Activated T-cell treated with anti-CD3 and anti-CD28 coated beads for 1 hour (primary cell): ENCODE results near the gene CCDC137.

Experiments used
- DNase-seq: peaks from one replicate; pipeline ENCODE4 v3.0.0-alpha.2; 2020; ENCODE audit warnings: low read depth

CCDC137 gene

GRCh38 chr17:81702934-81703746 is 36.6 kb downstream of the CCDC137 start, which contains the start of gene MRPL12:
MRPL12 (plus strand) TSS chr17:81703367; CDS start chr17:81703502, 135 bp downstream.
- DNase-seq, result peak; percentile 83

DNA sequence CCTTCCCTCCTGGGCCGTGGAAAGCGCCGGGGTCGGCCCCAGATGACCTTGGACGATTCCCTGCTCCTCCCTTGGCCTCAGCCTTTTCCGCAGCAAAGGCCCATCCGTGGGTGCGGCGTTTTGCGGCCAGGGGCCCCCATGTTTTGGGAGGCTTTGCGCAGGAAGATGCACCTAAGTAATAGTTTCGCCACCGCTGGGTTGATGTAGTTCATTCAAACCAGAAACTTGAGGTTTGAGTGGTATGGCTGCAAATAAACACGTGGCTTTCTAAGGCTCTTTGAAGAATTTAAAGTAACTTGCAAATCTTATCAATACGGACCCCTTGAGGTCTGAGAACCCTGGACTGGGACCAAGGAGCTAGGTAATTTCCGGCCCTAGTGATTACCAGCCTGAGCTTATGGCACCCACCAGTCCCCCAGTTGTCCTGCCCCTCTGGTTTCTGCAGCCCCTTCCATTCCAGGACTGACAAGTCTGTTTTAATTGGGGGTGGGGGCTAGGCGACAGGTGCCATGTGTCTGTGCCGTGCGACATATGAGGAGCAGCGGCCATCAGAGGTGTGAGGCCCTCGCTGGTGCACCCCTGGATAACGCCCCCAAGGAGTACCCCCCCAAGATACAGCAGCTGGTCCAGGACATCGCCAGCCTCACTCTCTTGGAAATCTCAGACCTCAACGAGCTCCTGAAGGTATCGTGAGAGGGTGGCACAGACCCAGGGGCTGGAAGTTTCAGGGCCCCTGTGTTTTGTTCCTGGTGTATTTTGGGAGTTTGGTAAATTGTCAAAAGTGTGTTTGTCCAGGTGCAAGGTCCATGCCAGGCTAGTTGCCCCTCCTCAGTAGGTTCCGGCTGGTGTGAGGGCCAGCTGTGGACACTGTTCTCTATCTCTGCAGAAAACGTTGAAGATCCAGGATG is 37.5 kb downstream of the CCDC137 start:
- DNase-seq, result no peak

- no peak for DNase-seq
Observed at GRCh38 chr17:81705518-81706231, 39.1 kb downstream of the CCDC137 start.

GRCh38 chr17:81706232-81706611 is 39.7 kb downstream of the CCDC137 start:
- no peak for DNase-seq

GRCh38 chr17:81706757-81707624 is 40.5 kb downstream of the CCDC137 start:
- no peak for DNase-seq

- DNase-seq, result no peak
Observed at GRCh38 chr17:81707725-81708646, 41.4 kb downstream of the CCDC137 start.

GRCh38 chr17:81708739-81709185 is 42.2 kb downstream of the CCDC137 start:
- no peak for DNase-seq

GRCh38 chr17:81710514-81711308 is 44.2 kb downstream of the CCDC137 start:
- no peak for DNase-seq

DNA sequence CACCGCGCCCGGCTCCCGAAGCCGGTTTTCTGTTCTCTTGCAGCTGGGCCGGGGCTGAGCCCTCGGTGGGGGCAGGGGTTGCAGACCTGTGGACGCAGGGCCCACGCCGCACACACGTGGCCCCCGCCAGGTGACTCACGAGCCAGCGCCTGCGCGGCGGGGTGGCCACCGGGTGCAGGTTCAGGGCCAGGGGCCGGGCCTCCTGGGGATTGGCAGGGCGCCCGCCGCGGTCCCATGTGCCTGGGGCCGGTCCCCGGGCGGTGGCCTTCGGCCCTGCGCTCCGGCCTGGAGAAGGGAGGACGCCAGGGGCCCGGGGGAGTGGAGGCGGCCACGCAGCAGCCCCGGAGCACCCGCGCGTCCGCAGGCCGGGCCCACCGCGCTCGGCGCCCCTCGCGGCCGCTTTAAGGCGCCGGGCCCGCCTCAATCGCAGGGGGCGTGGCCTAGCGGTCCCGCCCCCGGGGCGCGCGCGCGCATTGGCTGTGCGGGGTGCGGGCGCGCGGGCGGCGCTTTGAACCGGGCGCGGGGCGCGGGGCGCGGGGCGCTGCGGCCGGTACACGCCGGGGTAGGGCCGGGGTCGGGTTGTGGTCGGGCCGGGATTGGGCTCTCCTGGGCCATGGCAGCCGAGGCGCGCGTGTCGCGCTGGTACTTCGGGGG is 45.4 kb downstream of the CCDC137 start, which contains the start of gene SLC25A10:
TSS of gene SLC25A10 (plus strand) at position 471 of the 654 bp plus-strand sequence. CDS start at position 614, 143 bp downstream.
- DNase-seq, result peak; percentile 72

- DNase-seq, result no peak
Observed at GRCh38 chr17:81712468-81713003, 46.0 kb downstream of the CCDC137 start.

DNA sequence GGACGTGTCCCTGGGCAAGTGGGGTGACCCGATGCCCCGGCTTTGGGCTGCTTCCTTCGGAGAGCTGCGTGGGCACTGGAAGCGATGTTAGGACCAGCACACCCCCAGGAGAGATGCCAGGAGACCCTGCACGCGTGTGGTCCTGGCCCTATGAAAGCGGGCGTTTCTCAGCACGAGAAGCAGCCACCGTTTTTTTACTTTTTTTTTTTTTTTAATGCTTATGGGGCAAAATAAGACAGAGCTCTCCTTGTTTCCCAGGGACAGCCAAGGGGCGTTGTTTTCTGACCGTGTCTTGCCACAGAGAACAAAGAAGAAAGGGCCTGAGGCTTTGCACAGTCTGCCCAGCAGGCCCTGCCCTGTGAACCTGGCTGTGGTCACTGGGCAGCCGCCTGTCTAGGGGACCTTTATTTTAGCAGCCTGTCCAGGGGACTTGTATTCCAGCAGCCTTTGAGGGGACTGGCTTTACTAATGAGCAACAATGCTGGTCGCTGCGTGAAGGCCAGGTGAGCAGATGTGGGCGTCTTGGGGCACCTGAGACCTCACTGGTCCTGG is 46.5 kb downstream of the CCDC137 start:
- no peak for DNase-seq

- DNase-seq, result no peak
Observed at GRCh38 chr17:81713556-81714411, 47.2 kb downstream of the CCDC137 start.

- no peak for DNase-seq
Observed at GRCh38 chr17:81714412-81715106, 48.0 kb downstream of the CCDC137 start.

DNA sequence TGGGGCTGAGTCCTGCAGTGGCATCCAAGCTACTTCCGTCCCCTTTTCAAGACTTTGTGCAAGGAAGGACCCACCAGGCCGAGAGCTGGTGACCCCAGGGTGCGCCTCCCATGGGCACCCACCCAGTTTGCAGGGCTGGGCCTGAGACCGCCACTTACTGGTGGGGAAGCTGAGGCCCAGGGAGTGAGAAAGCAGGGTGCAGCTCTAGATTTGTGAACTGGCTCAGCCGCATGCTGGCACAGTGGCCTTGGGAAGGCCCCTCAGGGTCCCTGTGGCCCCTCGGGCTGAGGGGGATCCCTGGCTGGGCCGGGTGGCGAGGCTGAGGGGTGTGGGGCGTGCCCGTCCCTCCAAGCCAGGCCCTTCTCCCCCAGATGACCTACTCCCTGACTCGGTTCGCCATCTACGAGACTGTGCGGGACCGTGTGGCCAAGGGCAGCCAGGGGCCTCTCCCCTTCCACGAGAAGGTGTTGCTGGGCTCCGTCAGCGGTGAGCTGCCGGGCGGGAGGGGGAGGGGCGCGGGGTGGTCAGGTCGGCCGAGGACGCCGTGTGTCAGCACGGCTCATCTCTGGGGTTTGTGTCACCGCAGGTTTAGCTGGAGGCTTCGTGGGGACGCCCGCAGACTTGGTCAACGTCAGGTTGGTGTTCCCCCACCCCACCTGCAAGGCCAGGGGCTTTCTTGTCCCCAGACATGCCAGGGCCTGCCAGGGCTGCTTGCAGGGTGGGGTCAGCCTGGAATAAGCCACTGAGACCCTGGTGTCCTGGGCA is 48.8 kb downstream of the CCDC137 start:
- DNase-seq, result no peak

DNA sequence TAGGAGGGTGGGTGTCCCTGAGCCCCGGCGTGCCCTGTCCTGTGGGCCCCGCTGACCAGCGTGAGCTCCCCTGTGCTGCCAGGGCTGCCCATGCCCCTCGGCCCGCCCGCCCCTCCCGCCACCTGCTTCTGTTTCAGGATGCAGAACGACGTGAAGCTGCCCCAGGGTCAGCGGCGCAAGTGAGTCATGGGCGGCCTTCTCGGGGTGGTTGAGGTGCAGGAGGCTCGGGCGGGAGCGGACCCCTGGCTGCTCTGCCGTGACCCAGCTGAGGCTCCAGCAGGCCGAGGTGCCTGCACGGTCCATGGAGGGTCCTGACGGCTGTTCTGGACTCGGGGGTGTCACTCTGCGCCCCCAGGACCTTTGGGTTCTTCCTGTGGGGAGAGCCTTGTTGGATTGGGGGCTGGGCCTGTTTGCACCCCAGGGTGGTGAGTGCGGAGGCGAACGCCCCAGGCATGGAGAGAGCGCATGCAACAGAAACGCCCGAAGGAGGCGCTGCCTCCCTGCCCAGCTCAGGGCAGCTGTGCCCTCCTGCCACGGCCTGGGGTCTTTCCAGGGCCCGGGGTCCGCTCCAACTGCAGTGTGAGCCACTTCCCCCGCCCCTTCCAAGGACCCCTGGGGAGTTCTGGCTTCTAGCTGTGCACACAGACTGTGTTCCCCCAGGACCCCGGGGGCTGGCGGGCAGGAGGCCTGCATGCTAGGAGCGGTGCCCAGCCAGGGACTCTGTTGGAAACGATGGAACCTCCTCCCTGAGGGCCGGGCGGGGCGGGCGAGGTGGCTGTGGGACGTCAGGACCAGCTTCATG is 49.5 kb downstream of the CCDC137 start:
- DNase-seq, result no peak
